GM12801 (cell line): ENCODE data around the gene GLYR1.

Experiments
- CTCF ChIP-seq: IDR thresholded peaks from one replicate; pipeline ENCODE4 v1.5.1; 2011; ENCODE audit warnings: control low read depth; ENCODE audit not compliant: insufficient read length; ENCODE audit errors: extremely low read depth

Gene GLYR1

GRCh38 chr16:4883501-4883900 lies 36.4 kb upstream of the GLYR1 start:
- no peak for TF ChIP-seq CTCF

- TF ChIP-seq CTCF = no peak
Measured at GRCh38 chr16:4882633-4883285, 35.7 kb upstream of the GLYR1 start.

- no peak for TF ChIP-seq CTCF
Measured at GRCh38 chr16:4882000-4882632, 35.0 kb upstream of the GLYR1 start.

- no peak for TF ChIP-seq CTCF
Measured at GRCh38 chr16:4880006-4880580, 33.0 kb upstream of the GLYR1 start.

GRCh38 chr16:4879049-4879448 lies 32.0 kb upstream of the GLYR1 start:
- no peak for TF ChIP-seq CTCF

- TF ChIP-seq CTCF = no peak
Measured at GRCh38 chr16:4877380-4877685, 30.2 kb upstream of the GLYR1 start.

DNA sequence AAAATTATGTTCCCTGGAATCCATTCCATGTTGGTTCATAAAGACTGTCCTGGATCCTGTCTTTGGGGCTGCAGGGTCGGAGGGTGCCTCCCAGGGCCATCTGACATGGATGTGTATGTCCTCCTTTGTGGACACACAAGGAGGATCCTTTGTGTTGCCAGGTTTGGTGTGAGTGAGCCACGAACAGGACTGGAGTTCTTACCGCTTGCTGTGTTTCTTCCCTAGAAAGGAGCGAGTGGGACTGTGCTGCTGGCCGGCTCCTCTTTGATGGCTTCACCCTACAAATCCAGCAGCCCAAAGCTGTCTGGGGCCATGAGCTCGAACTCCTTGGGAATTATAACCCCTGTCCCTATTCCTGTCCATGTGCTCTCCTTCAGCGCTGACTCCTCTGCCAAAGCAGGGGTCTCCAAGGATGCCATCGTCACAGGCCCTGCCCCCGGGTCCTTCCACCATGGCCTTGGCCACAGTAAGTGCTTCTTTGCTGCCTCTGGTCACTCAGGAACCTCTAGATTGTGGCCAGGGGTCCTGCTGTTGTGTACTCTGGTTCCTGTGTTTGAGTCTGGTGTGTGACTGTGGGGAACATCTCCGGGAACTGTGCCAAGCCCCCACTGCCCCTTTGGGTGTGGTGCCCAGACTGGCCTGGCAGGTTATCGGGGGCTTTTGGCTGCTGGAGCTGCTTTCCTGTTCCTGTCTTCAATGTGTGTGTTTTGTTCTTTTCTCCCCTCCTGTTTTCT lies 29.7 kb upstream of the GLYR1 start:
- TF ChIP-seq CTCF = no peak
